Lung (tissue), 12 donors: ENCODE measurements around the gene FOXP1. TPM values are rescaled to one million over a fixed set of nuclear protein-coding genes. Genes with fewer than 3 reads are reported as not detected.
A peak's percentile ranks its signal among the peaks of the same experiment; 100 is the strongest.

Experiments used
- ATAC-seq: fragments of 200-7000 bp; cut with Tn5 transposase; one replicate; pipeline ENCODE4 v1.9.1; 2020; ENCODE audit warnings: moderate number of reproducible peaks; ENCODE audit not compliant: insufficient read depth, low FRiP score
- DNase-seq, 3 donors: peaks; one replicate each; pipeline ENCODE4 v3.0.0-alpha.2; 2013 to 2017
- H3K27ac ChIP-seq, 2 donors: one replicate each; pipeline ENCODE4 v1.5.1; 2013; ENCODE audit warnings: mild to moderate bottlenecking in 2 of 2, moderate library complexity in 2 of 2, control low read depth in 1 of 2, inconsistent platforms in 1 of 2, low read depth in 1 of 2, low read length in 1 of 2
- H3K27me3 ChIP-seq, 3 donors: one replicate each; pipeline ENCODE4 v1.5.1; 2013; ENCODE audit warnings: low read length in 2 of 3; ENCODE audit not compliant: control insufficient read depth in 3 of 3, insufficient read depth in 3 of 3
- H3K36me3 ChIP-seq, 4 donors: one replicate each; pipeline ENCODE4 v1.5.1; 2013; ENCODE audit warnings: low read length in 4 of 4, mild to moderate bottlenecking in 1 of 4, moderate library complexity in 1 of 4; ENCODE audit not compliant: control insufficient read depth in 4 of 4, insufficient read depth in 4 of 4
- H3K4me1 ChIP-seq, 5 donors: one replicate each; pipeline ENCODE4 v1.5.1; 2013; ENCODE audit warnings: low read length in 5 of 5, mild to moderate bottlenecking in 2 of 5, moderate library complexity in 1 of 5; ENCODE audit not compliant: control insufficient read depth in 5 of 5, insufficient read depth in 5 of 5
- H3K4me3 ChIP-seq: one replicate; pipeline ENCODE4 v1.5.1; 2013; ENCODE audit warnings: mild to moderate bottlenecking, control low read depth, moderate library complexity
- H3K9ac ChIP-seq, 2 donors: one replicate each; pipeline ENCODE4 v1.5.1; 2013; ENCODE audit warnings: low read length in 2 of 2, control low read depth in 1 of 2; ENCODE audit not compliant: insufficient read depth in 1 of 2
- H3K9me3 ChIP-seq, 4 donors: one replicate each; pipeline ENCODE4 v1.5.1; 2013; ENCODE audit warnings: low read length in 3 of 4, mild to moderate bottlenecking in 1 of 4, moderate library complexity in 1 of 4; ENCODE audit not compliant: control insufficient read depth in 4 of 4, insufficient read depth in 3 of 4
- WGBS, 2 donors: extraction: QIAGEN DNeasy Blood & Tissue Kit; methylation state at CpG; one replicate each; pipeline ENCODE4 v1.1.7; 2013; 5-methylcytosine and 5-hydroxymethylcytosine counted together
- polyA plus RNA-seq, 2 donors: library from polyadenylated mRNA; stranded (reverse); fragments of 200-250 nt; gene quantifications; one replicate each; pipeline ENCODE4 v1.2.1, GENCODE V29; 2013
- total RNA-seq, 2 donors: library from RNA; depleted of rRNA in 1 of 2; stranded (reverse); fragments of >200 nt in 1 of 2; gene quantifications; one replicate each; pipeline ENCODE4 v1.2.1, GENCODE V29; 2014 to 2021
- TF ChIP-seq, protein P1 (sequence below): IDR thresholded peaks from 2 replicates; pipeline ENCODE4 v1.5.1; 2012; ENCODE audit warnings: mild to moderate bottlenecking; ENCODE audit errors: control extremely low read depth, extremely low read depth
- donor health status: control.
- donor health status: control.
- donor health status: Bipolar disorder and iron deficiency.
- donor health status: healthy.
- donor health status: DM: yes; HTN: yes; CAD: no.

FOXP1 gene
- total and polyA plus RNA-seq, 4 donors = 13.8 to 287 (median 73.9) TPM

DNA sequence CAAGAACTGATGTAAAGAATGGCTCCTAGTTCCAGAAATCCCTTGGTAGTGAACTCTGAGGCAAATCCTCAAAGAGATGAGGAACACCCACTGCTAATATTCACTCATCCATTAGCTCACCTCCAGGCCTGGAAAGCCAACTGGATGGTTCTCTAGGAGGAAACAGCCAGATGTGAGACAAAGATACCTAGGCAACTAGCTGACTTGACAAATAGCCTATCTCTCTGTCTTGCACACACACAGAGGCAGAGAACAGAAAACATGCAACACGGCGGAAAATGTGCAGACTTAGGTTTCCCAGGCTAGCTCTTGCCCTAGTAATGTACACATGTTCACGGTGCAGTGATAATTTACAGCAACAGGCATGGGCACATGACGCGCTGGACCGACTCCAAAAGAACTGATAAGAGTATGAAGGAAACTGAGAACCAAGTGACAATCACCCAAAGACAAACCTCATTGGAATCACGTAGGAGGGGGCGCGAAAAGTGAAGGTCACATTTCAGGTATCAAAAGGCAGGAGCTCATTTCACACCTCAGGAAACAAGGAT, 318.1 kb downstream of the FOXP1 start:
- Histone ChIP-seq H3K9me3 (peaks cover 0 to 1% (median 0%) of the 10 kb centered on the region in 4 donors), H3K27ac (no peak overlapping the region), H3K4me3 (no peak overlapping the region), H3K9ac (no peak overlapping the region), H3K27me3 (no peaks in the 10 kb centered on the region), H3K36me3 (peaks cover 0 to 2% (median 0%) of the 10 kb centered on the region in 4 donors), H3K4me1 (peaks cover 0 to 10% (median 0%) of the 10 kb centered on the region in 5 donors)
- DNase-seq (no peak), ATAC-seq (no peak)
- 90 to 93% methylated on average over 9 of the region's 9 CpGs for WGBS, 2 donors
- TF ChIP-seq, protein P1, sequence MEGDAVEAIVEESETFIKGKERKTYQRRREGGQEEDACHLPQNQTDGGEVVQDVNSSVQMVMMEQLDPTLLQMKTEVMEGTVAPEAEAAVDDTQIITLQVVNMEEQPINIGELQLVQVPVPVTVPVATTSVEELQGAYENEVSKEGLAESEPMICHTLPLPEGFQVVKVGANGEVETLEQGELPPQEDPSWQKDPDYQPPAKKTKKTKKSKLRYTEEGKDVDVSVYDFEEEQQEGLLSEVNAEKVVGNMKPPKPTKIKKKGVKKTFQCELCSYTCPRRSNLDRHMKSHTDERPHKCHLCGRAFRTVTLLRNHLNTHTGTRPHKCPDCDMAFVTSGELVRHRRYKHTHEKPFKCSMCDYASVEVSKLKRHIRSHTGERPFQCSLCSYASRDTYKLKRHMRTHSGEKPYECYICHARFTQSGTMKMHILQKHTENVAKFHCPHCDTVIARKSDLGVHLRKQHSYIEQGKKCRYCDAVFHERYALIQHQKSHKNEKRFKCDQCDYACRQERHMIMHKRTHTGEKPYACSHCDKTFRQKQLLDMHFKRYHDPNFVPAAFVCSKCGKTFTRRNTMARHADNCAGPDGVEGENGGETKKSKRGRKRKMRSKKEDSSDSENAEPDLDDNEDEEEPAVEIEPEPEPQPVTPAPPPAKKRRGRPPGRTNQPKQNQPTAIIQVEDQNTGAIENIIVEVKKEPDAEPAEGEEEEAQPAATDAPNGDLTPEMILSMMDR = no peak

DNA sequence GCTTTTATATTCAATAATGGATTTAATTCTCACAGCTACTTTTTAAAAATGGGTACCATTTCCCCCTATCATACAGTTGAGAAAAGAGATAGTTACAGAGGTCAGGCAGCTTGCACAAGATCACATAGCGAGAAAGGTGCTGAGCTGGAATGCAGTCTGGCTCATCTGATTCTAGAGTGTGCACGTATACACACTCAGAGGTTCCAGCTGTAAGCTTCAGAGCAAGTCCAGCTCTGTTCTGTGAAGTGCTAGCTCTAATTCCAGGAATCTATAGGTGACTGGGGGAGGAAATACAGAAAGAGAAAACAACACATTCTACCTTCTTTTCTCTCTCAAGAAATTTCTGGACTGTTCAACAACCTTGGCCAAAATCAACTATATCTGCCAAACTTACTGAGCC, 318.7 kb downstream of the FOXP1 start:
- peaks cover 0 to 10% (median 0%) of the 10 kb centered on the region in 5 donors for H3K4me1 ChIP-seq
- no peak overlapping the region for H3K27ac ChIP-seq
- TF ChIP-seq, protein P1 = no peak
- WGBS, 2 donors = 89 to 92% methylated on average over 2 of the region's 2 CpGs
- DNase-seq = no peak
- no peak overlapping the region for H3K4me3 ChIP-seq
- H3K9me3 ChIP-seq = peaks cover 0 to 1% (median 0%) of the 10 kb centered on the region in 4 donors
- peaks cover 0 to 2% (median 0%) of the 10 kb centered on the region in 4 donors for H3K36me3 ChIP-seq
- no peaks in the 10 kb centered on the region for H3K27me3 ChIP-seq
- no peak overlapping the region for H3K9ac ChIP-seq
- no peak for ATAC-seq

DNA sequence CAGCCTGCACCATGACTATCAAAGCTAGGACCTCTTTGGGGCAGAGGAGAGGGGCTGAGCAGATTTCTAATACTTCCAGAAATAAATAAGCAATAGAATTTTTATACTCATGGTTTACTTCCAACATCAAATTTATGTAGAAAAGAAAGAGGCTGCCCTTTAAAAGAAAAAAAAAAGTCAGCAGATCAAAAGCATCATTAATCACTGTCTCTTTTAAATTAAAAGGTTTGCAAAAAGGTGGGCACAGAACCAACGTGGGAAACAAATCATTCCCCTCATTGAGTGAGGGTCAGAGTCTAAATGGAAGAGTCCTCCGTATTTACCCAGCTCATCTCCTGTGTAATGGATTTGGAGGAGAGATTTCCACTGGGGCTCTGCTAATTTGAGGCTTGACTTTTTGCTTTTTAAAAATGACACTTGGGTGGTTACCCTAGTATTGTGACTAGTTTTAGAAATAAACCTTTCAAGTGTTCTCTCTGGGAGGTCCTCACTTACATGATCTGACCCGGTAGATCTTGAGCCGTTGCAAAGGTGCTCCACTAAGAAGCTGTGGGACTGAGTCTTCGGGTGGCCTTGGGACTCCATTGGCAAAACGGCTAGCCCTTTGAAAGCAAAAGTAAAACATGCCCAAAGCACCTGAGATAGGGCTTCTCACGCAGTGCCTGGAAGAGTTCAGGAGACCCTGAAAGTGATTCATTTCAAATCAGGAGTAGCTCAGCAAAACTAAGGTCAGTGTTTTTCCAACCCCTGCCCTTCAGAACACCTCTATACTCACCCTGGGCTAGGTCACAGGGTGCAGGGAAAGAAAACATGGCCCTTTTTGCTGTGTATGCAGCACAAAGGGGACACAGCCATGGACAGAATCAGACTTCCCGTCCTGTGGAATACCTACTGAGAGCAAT, 320.9 kb downstream of the FOXP1 start:
- H3K27me3 ChIP-seq = no peaks in the 10 kb centered on the region
- H3K4me1 ChIP-seq = peaks cover 0 to 10% (median 0%) of the 10 kb centered on the region in 5 donors
- H3K4me3 ChIP-seq = no peak overlapping the region
- H3K27ac ChIP-seq = peak overlapping the region in 1 of 2 donors; percentile 52
- TF ChIP-seq, protein P1 = no peak
- H3K9ac ChIP-seq = no peak overlapping the region
- H3K9me3 ChIP-seq = peaks cover 0 to 1% (median 0%) of the 10 kb centered on the region in 4 donors
- peaks cover 0 to 2% (median 0%) of the 10 kb centered on the region in 4 donors for H3K36me3 ChIP-seq
- 74 to 83% methylated on average over 8 of the region's 8 CpGs for WGBS, 2 donors
- DNase-seq (no peak), ATAC-seq (no peak)
